Gastroesophageal sphincter (tissue), 4 donors: ENCODE measurements around the gene IMMP2L. TPM values are rescaled to one million over a fixed set of nuclear protein-coding genes. Genes with fewer than 3 reads are reported as not detected.

Source experiments
- ATAC-seq: fragments of 150-250 bp; one replicate; pipeline ENCODE4 v1.9.1; 2016; ENCODE audit warnings: mild to moderate bottlenecking, moderate library complexity
- H3K27ac ChIP-seq, 4 donors: fragments of 200-600 bp; sonication (generic) in 3 of 4; 1 replicate in 3 of 4; 2 replicates in 1 of 4; pipeline ENCODE4 v1.5.1; 2016 to 2019
- H3K27me3 ChIP-seq: fragments of 200-600 bp; sonication (generic); one replicate; pipeline ENCODE4 v1.5.1; 2019
- H3K36me3 ChIP-seq, 2 donors: fragments of 200-600 bp; sonication (generic); one replicate each; pipeline ENCODE4 v1.5.1; 2019; ENCODE audit warnings: control low read depth in 1 of 2
- H3K4me1 ChIP-seq, 3 donors: fragments of 200-600 bp; sonication (generic); 1 replicate in 2 of 3; 2 replicates in 1 of 3; pipeline ENCODE4 v1.5.1; 2016 to 2019; ENCODE audit warnings: control low read depth in 2 of 3
- H3K4me3 ChIP-seq, 2 donors: fragments of 200-600 bp; sonication (generic); one replicate each; pipeline ENCODE4 v1.5.1; 2019; ENCODE audit warnings: mild to moderate bottlenecking in 1 of 2, moderate library complexity in 1 of 2
- H3K9me3 ChIP-seq, 3 donors: fragments of 200-600 bp; sonication (generic); one replicate each; pipeline ENCODE4 v1.5.1; 2017 to 2019; ENCODE audit warnings: control low read depth in 2 of 3
- CTCF ChIP-seq, 4 experiments: fragments of 200-600 bp in 2 of 4; fragments of 450-650 bp in 2 of 4; sonication (generic) in 1 of 4; IDR thresholded peaks; one replicate each; pipeline ENCODE4 v1.5.1; 2017 to 2019; ENCODE audit warnings: antibody characterized with exemption in 4 of 4, mild to moderate bottlenecking in 2 of 4, moderate library complexity in 2 of 4
- EP300 ChIP-seq: sonication (generic); formaldehyde crosslinking; IDR thresholded peaks from one replicate; pipeline ENCODE4 v1.6.1; 2017; ENCODE audit warnings: antibody characterized with exemption, mild to moderate bottlenecking
- POLR2A ChIP-seq, 2 donors: fragments of 450-650 bp; IDR thresholded peaks; one replicate each; pipeline ENCODE4 v1.6.1; 2017; ENCODE audit warnings: antibody characterized with exemption in 2 of 2, mild to moderate bottlenecking in 2 of 2, moderate library complexity in 1 of 2
- POLR2AphosphoS5 ChIP-seq: sonication (generic); formaldehyde crosslinking; IDR thresholded peaks from one replicate; pipeline ENCODE4 v1.6.1; 2017; ENCODE audit warnings: antibody characterized with exemption
- WGBS, 2 donors: methylation state at CpG; one replicate each; pipeline ENCODE4 v1.1.5; 2018; ENCODE audit warnings: low coverage in 1 of 2; 5-methylcytosine and 5-hydroxymethylcytosine counted together
- total RNA-seq, 4 donors: library from RNA; depleted of rRNA; stranded (reverse); fragments of >200 nt; gene quantifications; one replicate each; pipeline ENCODE4 v1.1.0, GENCODE V29; 2016

IMMP2L gene
- total RNA-seq, 4 donors from 2014 or later: 13.6 to 38.5 (median 30.1) TPM

GRCh38 chr7:111438369-111439289 is 123.7 kb downstream of the IMMP2L start:
- TF ChIP-seq POLR2A (IDR thresholded peaks at IDR 0.05) (no peak), EP300 (no peak), CTCF (IDR thresholded peaks at IDR 0.05) (no peak), POLR2AphosphoS5 (no peak)

GRCh38 chr7:111437736-111438135 is 124.6 kb downstream of the IMMP2L start:
- WGBS, 2 donors: 81 to 90% methylated on average over 2 of the region's 2 CpGs
- ATAC-seq: no peak
- Histone ChIP-seq H3K4me1 (no peaks in the 10 kb centered on the region), H3K9me3 (no peaks in the 10 kb centered on the region), H3K27ac (no peak overlapping the region), H3K36me3 (no peaks in the 10 kb centered on the region), H3K27me3 (no peaks in the 10 kb centered on the region), H3K4me3 (no peak overlapping the region)
- no peak for TF ChIP-seq POLR2A (IDR thresholded peaks at IDR 0.05)
- TF ChIP-seq CTCF (IDR thresholded peaks at IDR 0.05): no peak
- no peak for TF ChIP-seq POLR2AphosphoS5
- TF ChIP-seq EP300: no peak

More at GRCh38 chr7:111438369-111439289, 123.7 kb downstream of the IMMP2L start:
- Histone ChIP-seq H3K27ac (no peak overlapping the region), H3K36me3 (no peaks in the 10 kb centered on the region), H3K4me1 (no peaks in the 10 kb centered on the region), H3K9me3 (no peaks in the 10 kb centered on the region), H3K4me3 (no peak overlapping the region), H3K27me3 (no peaks in the 10 kb centered on the region)
- 37 to 59% methylated on average over 3 of the region's 3 CpGs for WGBS, 2 donors
- ATAC-seq: peak; percentile 41

GRCh38 chr7:111436608-111437007 is 125.7 kb downstream of the IMMP2L start:
- H3K27ac ChIP-seq: no peak overlapping the region
- no peak for TF ChIP-seq CTCF (IDR thresholded peaks at IDR 0.05)
- TF ChIP-seq EP300: no peak
- no peak for TF ChIP-seq POLR2A (IDR thresholded peaks at IDR 0.05)
- no peak for TF ChIP-seq POLR2AphosphoS5
- ATAC-seq: no peak
- H3K4me3 ChIP-seq: no peak overlapping the region
- H3K27me3 ChIP-seq: no peaks in the 10 kb centered on the region
- no peaks in the 10 kb centered on the region for H3K36me3 ChIP-seq
- no peaks in the 10 kb centered on the region for H3K4me1 ChIP-seq
- 86% methylated on average over 1 of the region's 1 CpG; no CpG with 5 or more reads in 1 of the 2 donors for WGBS, 2 donors
- H3K9me3 ChIP-seq: no peaks in the 10 kb centered on the region

- TF ChIP-seq CTCF (IDR thresholded peaks at IDR 0.05): no peak
- TF ChIP-seq POLR2A (IDR thresholded peaks at IDR 0.05): no peak
- TF ChIP-seq POLR2AphosphoS5: no peak
- no peak for TF ChIP-seq EP300
- H3K4me1 ChIP-seq: no peaks in the 10 kb centered on the region
- no peak overlapping the region for H3K27ac ChIP-seq
- H3K27me3 ChIP-seq: no peaks in the 10 kb centered on the region
- WGBS, 2 donors: 87% methylated on average over 2 of the region's 2 CpGs; no CpG with 5 or more reads in 1 of the 2 donors
- no peaks in the 10 kb centered on the region for H3K9me3 ChIP-seq
- no peaks in the 10 kb centered on the region for H3K36me3 ChIP-seq
- H3K4me3 ChIP-seq: no peak overlapping the region
- ATAC-seq: no peak
Measured at GRCh38 chr7:111433426-111433825, 128.9 kb downstream of the IMMP2L start.

GRCh38 chr7:111429781-111430180 is 132.5 kb downstream of the IMMP2L start:
- no peak overlapping the region for H3K4me3 ChIP-seq
- no peaks in the 10 kb centered on the region for H3K36me3 ChIP-seq
- ATAC-seq: no peak
- no peaks in the 10 kb centered on the region for H3K9me3 ChIP-seq
- TF ChIP-seq POLR2AphosphoS5 (no peak), POLR2A (IDR thresholded peaks at IDR 0.05) (no peak), EP300 (no peak), CTCF (IDR thresholded peaks at IDR 0.05) (no peak)
- no peak overlapping the region for H3K27ac ChIP-seq
- no peaks in the 10 kb centered on the region for H3K27me3 ChIP-seq
- no peaks in the 10 kb centered on the region for H3K4me1 ChIP-seq
